DND-41 (cell line): Measurements from ENCODE around the gene PTPRD.

Source experiments
- ATAC-seq: fragments of 200-7000 bp; cut with Tn5 transposase; 3 replicates; pipeline ENCODE4 v1.9.1; 2021; ENCODE audit warnings: low read depth; ENCODE audit not compliant: insufficient read depth
- DNase-seq: peaks from one replicate; pipeline ENCODE4 v3.0.0-alpha.2; 2020
- H2AFZ ChIP-seq: 2 replicates; pipeline ENCODE4 v1.6.0; 2012; ENCODE audit warnings: low read depth, low read length
- H3K27ac ChIP-seq: 2 replicates; pipeline ENCODE4 v1.5.1; 2012; ENCODE audit warnings: low read length, inconsistent platforms
- H3K27me3 ChIP-seq: fragments of 200-600 bp; sonication (generic); 2 replicates; pipeline ENCODE4 v1.6.0; 2012; ENCODE audit warnings: low read length, mild to moderate bottlenecking, inconsistent platforms; ENCODE audit not compliant: insufficient read depth, poor library complexity
- H3K36me3 ChIP-seq: 2 replicates; pipeline ENCODE4 v1.5.1; 2012; ENCODE audit warnings: low read length, inconsistent platforms; ENCODE audit not compliant: insufficient read depth
- H3K4me1 ChIP-seq: 2 replicates; pipeline ENCODE4 v1.5.1; 2012; ENCODE audit warnings: mild to moderate bottlenecking, low read length; ENCODE audit not compliant: insufficient read depth
- H3K4me2 ChIP-seq: 2 replicates; pipeline ENCODE4 v1.6.0; 2012; ENCODE audit warnings: mild to moderate bottlenecking, moderate library complexity, low read length, inconsistent platforms; ENCODE audit not compliant: insufficient read depth
- H3K4me3 ChIP-seq, 2 experiments: fragments of 200-600 bp in 1 of 2; shearing (Covaris generic) in 1 of 2; 2 replicates each; pipeline ENCODE4 v1.5.1; 2012 to 2016; ENCODE audit warnings: inconsistent platforms in 2 of 2, low read length in 2 of 2, mild to moderate bottlenecking in 2 of 2, low read depth in 1 of 2, moderate library complexity in 1 of 2
- H3K79me2 ChIP-seq: 2 replicates; pipeline ENCODE4 v1.6.0; 2012; ENCODE audit warnings: low read length, inconsistent platforms; ENCODE audit not compliant: insufficient read depth
- H3K9ac ChIP-seq: 2 replicates; pipeline ENCODE4 v1.6.0; 2012; ENCODE audit warnings: low read depth, mild to moderate bottlenecking, inconsistent platforms, low read length, moderate library complexity
- H3K9me3 ChIP-seq: 2 replicates; pipeline ENCODE4 v1.5.1; 2012; ENCODE audit warnings: low read length, moderate library complexity, mild to moderate bottlenecking, inconsistent platforms; ENCODE audit not compliant: insufficient read depth, severe bottlenecking
- H4K20me1 ChIP-seq: 2 replicates; pipeline ENCODE4 v1.6.0; 2012; ENCODE audit warnings: low read length; ENCODE audit not compliant: insufficient read depth
- EZH2 ChIP-seq: IDR thresholded peaks from 3 replicates; pipeline ENCODE4 v1.6.1; 2012; ENCODE audit warnings: borderline replicate concordance, low read depth, mild to moderate bottlenecking, moderate library complexity, low read length, inconsistent platforms; ENCODE audit not compliant: severe bottlenecking
- TF ChIP-seq, protein P1 (sequence below): IDR thresholded peaks from 2 replicates; pipeline ENCODE4 v1.5.1; 2012; ENCODE audit warnings: borderline replicate concordance, low read length, moderate library complexity, mild to moderate bottlenecking; ENCODE audit not compliant: poor library complexity, severe bottlenecking; ENCODE audit errors: extremely low read depth

PTPRD gene

DNA sequence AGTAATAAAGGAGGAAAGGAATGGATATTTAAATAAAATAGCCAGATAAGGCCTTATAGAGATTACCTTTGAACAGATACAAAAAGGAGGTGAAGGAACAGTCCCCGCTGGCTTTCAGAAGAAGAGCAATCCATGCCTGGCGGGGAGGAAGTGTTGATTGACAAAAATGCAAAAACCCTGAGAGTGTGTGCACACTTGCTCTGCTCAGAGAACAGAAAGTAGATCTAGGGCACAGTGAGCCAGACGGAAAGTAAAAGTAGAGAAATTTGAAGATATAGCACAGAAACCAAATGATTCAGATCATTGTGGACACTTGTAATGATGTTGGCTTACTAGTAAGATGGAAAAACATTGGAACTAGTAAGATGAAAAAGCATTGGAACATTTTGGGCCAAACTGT lies 720.6 kb downstream of the PTPRD start:
- no peak for TF ChIP-seq EZH2
- TF ChIP-seq, protein P1, sequence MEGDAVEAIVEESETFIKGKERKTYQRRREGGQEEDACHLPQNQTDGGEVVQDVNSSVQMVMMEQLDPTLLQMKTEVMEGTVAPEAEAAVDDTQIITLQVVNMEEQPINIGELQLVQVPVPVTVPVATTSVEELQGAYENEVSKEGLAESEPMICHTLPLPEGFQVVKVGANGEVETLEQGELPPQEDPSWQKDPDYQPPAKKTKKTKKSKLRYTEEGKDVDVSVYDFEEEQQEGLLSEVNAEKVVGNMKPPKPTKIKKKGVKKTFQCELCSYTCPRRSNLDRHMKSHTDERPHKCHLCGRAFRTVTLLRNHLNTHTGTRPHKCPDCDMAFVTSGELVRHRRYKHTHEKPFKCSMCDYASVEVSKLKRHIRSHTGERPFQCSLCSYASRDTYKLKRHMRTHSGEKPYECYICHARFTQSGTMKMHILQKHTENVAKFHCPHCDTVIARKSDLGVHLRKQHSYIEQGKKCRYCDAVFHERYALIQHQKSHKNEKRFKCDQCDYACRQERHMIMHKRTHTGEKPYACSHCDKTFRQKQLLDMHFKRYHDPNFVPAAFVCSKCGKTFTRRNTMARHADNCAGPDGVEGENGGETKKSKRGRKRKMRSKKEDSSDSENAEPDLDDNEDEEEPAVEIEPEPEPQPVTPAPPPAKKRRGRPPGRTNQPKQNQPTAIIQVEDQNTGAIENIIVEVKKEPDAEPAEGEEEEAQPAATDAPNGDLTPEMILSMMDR = no peak
- Histone ChIP-seq H3K27ac (no peak overlapping the region), H4K20me1 (no peaks in the 10 kb centered on the region), H3K36me3 (no peaks in the 10 kb centered on the region), H3K27me3 (no peaks in the 10 kb centered on the region), H3K9ac (no peak overlapping the region), H3K4me3 (no peak overlapping the region), H3K4me2 (no peak overlapping the region), H2AFZ (no peak overlapping the region), H3K4me1 (no peaks in the 10 kb centered on the region), H3K79me2 (no peaks in the 10 kb centered on the region), H3K9me3 (no peaks in the 10 kb centered on the region)
- ATAC-seq (no peak), DNase-seq (no peak)

DNA sequence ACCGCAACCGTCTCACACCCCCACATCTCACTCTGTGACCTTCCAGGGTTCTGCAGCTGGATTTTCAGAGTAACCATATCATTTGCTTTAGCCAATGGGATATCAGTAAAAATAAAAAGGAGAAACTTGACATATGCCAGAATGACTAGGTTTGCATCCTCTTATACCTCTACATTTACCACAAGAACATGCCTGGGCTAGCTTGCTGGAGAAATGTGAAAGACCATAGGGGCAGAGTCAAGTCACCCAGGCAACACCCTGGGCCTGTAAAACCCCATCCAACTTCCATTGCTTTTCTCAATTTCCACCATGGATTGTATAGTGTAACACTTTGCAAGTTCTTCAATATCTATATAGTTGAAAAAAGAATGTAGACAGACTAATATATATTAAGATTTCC lies 731.1 kb downstream of the PTPRD start:
- Histone ChIP-seq H3K27me3 (no peaks in the 10 kb centered on the region), H3K4me3 (no peak overlapping the region), H3K4me1 (peaks cover 11% of the 10 kb centered on the region), H3K4me2 (no peak overlapping the region), H3K36me3 (no peaks in the 10 kb centered on the region), H3K9ac (no peak overlapping the region), H3K27ac (no peak overlapping the region), H3K79me2 (no peaks in the 10 kb centered on the region), H3K9me3 (no peaks in the 10 kb centered on the region), H2AFZ (no peak overlapping the region), H4K20me1 (no peaks in the 10 kb centered on the region)
- ATAC-seq = no peak
- DNase-seq = no peak
- TF ChIP-seq, protein P1 = no peak
- no peak for TF ChIP-seq EZH2

DNA sequence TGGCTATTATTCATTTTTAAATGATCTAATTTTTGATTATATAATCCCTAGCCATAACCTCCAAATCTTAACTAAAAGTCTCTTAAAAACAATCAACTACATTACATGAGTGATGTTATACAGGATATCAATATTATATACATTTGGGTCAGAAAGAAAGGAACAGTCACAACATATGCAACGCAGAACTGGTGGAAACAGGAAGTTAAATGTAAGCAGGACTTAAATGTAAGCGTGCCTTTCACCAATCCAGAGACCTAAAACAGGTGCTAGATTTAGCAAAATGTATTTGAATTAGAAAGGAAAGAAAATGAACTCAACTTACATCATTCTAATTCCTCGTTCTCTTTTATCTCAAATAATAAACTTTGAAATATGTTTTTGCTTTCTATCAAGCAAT lies 738.5 kb downstream of the PTPRD start:
- no peak overlapping the region for H3K9ac ChIP-seq
- no peaks in the 10 kb centered on the region for H3K79me2 ChIP-seq
- no peaks in the 10 kb centered on the region for H3K36me3 ChIP-seq
- no peak overlapping the region for H3K4me3 ChIP-seq
- no peaks in the 10 kb centered on the region for H4K20me1 ChIP-seq
- DNase-seq (no peak), ATAC-seq (no peak)
- no peak for TF ChIP-seq EZH2
- TF ChIP-seq, protein P1 = no peak
- H2AFZ ChIP-seq = no peak overlapping the region; the same call in 1 of the 2 replicates
- no peaks in the 10 kb centered on the region for H3K27me3 ChIP-seq
- H3K9me3 ChIP-seq = no peaks in the 10 kb centered on the region
- no peak overlapping the region for H3K4me2 ChIP-seq
- H3K4me1 ChIP-seq = peaks cover 7% of the 10 kb centered on the region
- H3K27ac ChIP-seq = no peak overlapping the region
